Measurements from ENCODE around the gene IFT122. TPM values are rescaled to one million over a fixed set of nuclear protein-coding genes. Genes with fewer than 3 reads are reported as not detected.

IFT122 gene
- total RNA-seq, 3 donors from 2014 or later: 43.2 to 60.6 (median 45.8) TPM

GRCh38 chr3:129549006-129549800, 109.2 kb downstream of the IFT122 start:
- no peak overlapping the region for H3K27ac ChIP-seq

DNA sequence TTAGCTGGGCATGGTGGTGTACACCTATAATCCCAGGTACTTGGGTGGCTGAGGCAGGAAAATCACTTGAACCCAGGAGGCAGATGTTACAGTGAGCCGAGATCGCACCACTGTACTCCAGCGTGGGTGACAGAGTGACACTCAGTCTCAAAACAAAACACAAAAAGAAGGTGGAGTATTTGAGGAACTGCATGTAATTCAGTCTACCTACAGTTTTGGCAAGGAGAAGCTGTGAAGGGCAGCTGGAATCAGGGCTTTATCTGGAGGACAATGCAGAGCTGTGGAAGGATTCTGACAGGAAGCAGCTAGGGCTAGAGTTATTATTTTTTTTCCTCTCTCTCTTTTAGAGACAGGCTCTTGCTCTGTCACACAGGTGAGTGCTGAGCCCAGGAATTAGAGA, 109.8 kb downstream of the IFT122 start:
- H3K27ac ChIP-seq: no peak overlapping the region
- intact Hi-C loops (cut with DNase I; ENCODE audit: low total_unique reads): no loop called here
- H3K4me3 ChIP-seq: no peak overlapping the region
- no peak for DNase-seq (ENCODE audit: low spot score in 2 of 2)
- no peaks in the 10 kb centered on the region for H3K4me1 ChIP-seq
- TF ChIP-seq POLR2A (IDR thresholded peaks at IDR 0.05) (no peak), POLR2AphosphoS5 (IDR thresholded peaks at IDR 0.05) (no peak), CTCF (IDR thresholded peaks at IDR 0.05) (no peak)
- no peaks in the 10 kb centered on the region for H3K27me3 ChIP-seq
- H3K9me3 ChIP-seq: no peaks in the 10 kb centered on the region
- no peaks in the 10 kb centered on the region for H3K36me3 ChIP-seq

More at GRCh38 chr3:129549006-129549800, 109.2 kb downstream of the IFT122 start:
- DNase-seq (ENCODE audit: low spot score in 2 of 2): no peak
- no peak overlapping the region for H3K4me3 ChIP-seq
- no peaks in the 10 kb centered on the region for H3K4me1 ChIP-seq
- H3K9me3 ChIP-seq: no peaks in the 10 kb centered on the region
- intact Hi-C loops (cut with DNase I; ENCODE audit: low total_unique reads): no loop called here
- TF ChIP-seq POLR2A (IDR thresholded peaks at IDR 0.05) (no peak), CTCF (IDR thresholded peaks at IDR 0.05) (no peak), POLR2AphosphoS5 (IDR thresholded peaks at IDR 0.05) (no peak)
- no peaks in the 10 kb centered on the region for H3K36me3 ChIP-seq
- no peaks in the 10 kb centered on the region for H3K27me3 ChIP-seq

- no peak for DNase-seq (ENCODE audit: low spot score in 2 of 2)
- Histone ChIP-seq H3K27ac (no peak overlapping the region), H3K4me1 (no peaks in the 10 kb centered on the region), H3K27me3 (no peaks in the 10 kb centered on the region), H3K9me3 (no peaks in the 10 kb centered on the region), H3K4me3 (no peak overlapping the region), H3K36me3 (no peaks in the 10 kb centered on the region)
- intact Hi-C loops (cut with DNase I; ENCODE audit: low total_unique reads): no loop called here
- TF ChIP-seq POLR2AphosphoS5 (IDR thresholded peaks at IDR 0.05): no peak
- no peak for TF ChIP-seq POLR2A (IDR thresholded peaks at IDR 0.05)
- TF ChIP-seq CTCF (IDR thresholded peaks at IDR 0.05): no peak
These were observed 112.4 kb downstream of the IFT122 start for GRCh38 chr3:129552287-129553050.

GRCh38 chr3:129553171-129553570, 113.1 kb downstream of the IFT122 start:
- TF ChIP-seq POLR2A (IDR thresholded peaks at IDR 0.05) (no peak), POLR2AphosphoS5 (IDR thresholded peaks at IDR 0.05) (no peak), CTCF (IDR thresholded peaks at IDR 0.05) (no peak)
- Histone ChIP-seq H3K4me3 (no peak overlapping the region), H3K9me3 (no peaks in the 10 kb centered on the region), H3K27ac (peak overlapping the region in 1 of 2 donors; percentile 7), H3K36me3 (no peaks in the 10 kb centered on the region), H3K27me3 (no peaks in the 10 kb centered on the region), H3K4me1 (no peaks in the 10 kb centered on the region)
- DNase-seq (ENCODE audit: low spot score in 2 of 2): no peak
- intact Hi-C loops (cut with DNase I; ENCODE audit: low total_unique reads): no loop called here

GRCh38 chr3:129553719-129554118, 113.7 kb downstream of the IFT122 start:
- Histone ChIP-seq H3K9me3 (no peaks in the 10 kb centered on the region), H3K27ac (no peak overlapping the region), H3K27me3 (no peaks in the 10 kb centered on the region), H3K36me3 (no peaks in the 10 kb centered on the region), H3K4me3 (no peak overlapping the region), H3K4me1 (no peaks in the 10 kb centered on the region)
- no peak for DNase-seq (ENCODE audit: low spot score in 2 of 2)
- TF ChIP-seq POLR2AphosphoS5 (IDR thresholded peaks at IDR 0.05) (no peak), CTCF (IDR thresholded peaks at IDR 0.05) (no peak), POLR2A (IDR thresholded peaks at IDR 0.05) (no peak)
- intact Hi-C loops (cut with DNase I; ENCODE audit: low total_unique reads): no loop called here
